Endothelial cell of umbilical vein (primary cell): ENCODE measurements around the gene ZDHHC11.

Source experiments
- JUN ChIP-seq: IDR thresholded peaks from 2 replicates; pipeline ENCODE4 v1.6.1; 2011; ENCODE audit warnings: borderline replicate concordance, low read depth; ENCODE audit not compliant: insufficient read length, insufficient read depth
- POLR2A ChIP-seq: IDR thresholded peaks from 2 replicates; pipeline ENCODE4 v1.6.1; 2012; ENCODE audit warnings: low read depth, mild to moderate bottlenecking, control low read depth, low read length
- POLR2AphosphoS5 ChIP-seq: IDR thresholded peaks from 2 replicates; pipeline ENCODE4 v1.6.1; 2012; ENCODE audit warnings: low read depth, mild to moderate bottlenecking, control low read depth, low read length, moderate library complexity; ENCODE audit not compliant: insufficient read depth

DNA sequence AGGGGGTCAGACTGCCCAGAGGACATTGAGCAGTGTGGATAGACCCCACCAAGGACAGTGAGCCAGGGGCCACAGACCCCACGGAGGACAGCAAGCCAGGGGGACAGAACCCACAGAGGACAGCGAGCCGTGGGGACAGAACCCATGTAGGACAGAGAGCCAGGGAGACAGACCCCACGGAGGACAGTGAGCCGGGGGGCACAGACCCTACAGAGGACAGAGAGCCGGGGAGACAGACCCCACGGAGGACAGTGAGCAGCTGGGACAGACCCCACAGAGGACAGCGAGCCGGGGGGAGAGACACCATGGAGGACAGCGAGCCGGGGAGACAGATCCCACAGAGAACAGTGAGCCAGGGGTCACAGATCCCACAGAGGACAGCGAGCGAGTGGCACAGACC is 3.4 kb upstream of the ZDHHC11 start:
- no peak for TF ChIP-seq JUN
- TF ChIP-seq POLR2A: no peak
- no peak for TF ChIP-seq POLR2AphosphoS5
